ENCODE results near the gene CALU.
A peak's percentile ranks its signal among the peaks of the same experiment; 100 is the strongest.

The CALU gene
- total RNA-seq = 46.4 to 63.6 (median 54.0) reads per million in 4 experiments

DNA sequence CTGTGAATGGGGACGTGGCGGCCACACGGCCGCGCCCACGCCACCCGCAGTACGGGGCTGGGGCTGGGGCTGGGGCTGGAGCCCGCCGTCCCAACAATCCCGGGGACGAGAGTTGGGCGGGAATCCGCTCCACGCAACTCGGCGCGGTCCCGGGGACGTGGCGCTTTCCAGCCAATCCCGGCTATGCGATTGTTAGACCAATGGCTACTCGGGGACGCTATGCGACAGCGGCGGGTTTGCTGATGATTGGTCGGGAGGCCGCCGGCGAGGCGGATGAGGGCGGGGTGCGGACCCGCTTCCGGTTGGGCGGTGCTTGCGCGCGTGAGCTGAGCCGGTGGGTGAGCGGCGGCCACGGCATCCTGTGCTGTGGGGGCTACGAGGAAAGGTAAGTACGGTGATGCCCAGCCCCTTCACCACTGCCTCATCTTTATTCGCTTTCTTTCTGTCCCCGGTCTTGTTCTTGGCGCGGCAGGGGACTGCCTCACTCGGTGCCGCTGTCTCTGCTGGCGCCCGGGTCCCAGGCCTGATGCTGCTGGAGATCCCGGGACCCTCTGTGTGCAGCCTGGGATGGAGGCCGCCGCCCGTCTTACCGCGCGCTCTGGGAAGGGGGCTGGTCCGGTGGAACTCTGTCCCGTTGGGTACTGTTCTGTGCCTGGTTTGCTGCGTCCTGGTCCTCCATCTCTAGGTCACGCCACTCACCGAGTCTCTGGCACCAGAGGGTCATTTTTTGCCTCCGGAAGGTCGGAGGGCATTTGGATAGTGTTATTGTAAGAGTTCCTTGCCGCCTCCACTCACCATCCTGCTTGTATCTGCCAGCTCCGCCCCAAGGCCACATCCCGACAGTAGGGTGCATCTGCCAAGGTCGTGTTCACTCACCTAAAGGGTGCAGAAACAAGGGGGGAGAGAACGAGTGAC, at the start of gene CALU:
TSS of gene CALU (plus strand) at position 312 of the 915 bp plus-strand sequence. CDS start 9,225 bp downstream, outside the sequence.
- DNase-seq = peak; percentile 91

DNA sequence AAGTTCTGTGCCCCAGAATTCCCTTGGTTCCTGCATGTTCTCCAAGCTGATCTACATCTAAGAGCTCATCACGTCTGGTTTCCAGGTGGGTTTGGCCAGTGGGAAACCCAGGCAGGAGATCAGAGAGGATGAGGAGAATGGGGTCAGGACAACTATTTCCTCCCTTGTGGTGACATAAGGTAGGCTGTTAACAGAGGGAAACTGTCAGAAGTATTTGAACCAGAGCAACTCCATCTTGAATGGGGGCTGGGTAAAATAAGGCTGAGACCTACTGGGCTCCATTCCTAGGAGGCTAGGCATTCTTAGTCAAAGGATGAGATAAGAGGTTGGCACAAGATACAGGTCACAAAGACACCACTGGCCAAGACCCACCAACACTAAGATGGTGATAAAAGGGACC, 47.9 kb upstream of the CALU start:
- no peak for DNase-seq

DNA sequence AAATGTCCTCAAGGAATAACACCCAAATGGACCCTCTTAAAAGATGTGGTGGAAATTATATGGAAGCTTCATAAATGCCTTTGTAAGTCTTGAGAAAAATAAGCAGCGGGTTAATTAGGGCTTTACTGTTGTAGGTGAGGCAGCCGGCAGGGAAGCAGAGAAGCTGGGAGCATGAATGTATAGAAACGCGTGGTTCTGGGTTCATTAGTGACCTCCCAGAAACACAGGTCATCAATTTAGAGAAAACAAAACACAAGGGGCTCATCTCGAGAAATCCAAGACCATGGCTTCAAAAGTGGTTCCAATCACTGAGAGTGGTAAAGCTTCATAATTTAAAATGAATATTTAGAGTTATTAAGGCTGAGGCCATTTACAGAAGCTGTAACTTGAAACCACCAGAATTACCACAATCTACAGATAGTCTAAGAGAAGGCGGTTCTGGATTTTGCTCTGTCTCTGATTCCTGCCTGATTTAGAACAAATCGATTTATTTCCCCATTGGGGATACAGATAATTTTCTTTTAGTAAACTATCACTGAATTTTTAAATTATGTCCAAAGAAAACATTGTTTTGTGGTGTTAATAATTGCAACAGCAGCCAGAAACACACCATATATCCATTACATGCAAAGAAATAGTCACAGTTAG, 46.4 kb upstream of the CALU start:
- no peak for DNase-seq

DNA sequence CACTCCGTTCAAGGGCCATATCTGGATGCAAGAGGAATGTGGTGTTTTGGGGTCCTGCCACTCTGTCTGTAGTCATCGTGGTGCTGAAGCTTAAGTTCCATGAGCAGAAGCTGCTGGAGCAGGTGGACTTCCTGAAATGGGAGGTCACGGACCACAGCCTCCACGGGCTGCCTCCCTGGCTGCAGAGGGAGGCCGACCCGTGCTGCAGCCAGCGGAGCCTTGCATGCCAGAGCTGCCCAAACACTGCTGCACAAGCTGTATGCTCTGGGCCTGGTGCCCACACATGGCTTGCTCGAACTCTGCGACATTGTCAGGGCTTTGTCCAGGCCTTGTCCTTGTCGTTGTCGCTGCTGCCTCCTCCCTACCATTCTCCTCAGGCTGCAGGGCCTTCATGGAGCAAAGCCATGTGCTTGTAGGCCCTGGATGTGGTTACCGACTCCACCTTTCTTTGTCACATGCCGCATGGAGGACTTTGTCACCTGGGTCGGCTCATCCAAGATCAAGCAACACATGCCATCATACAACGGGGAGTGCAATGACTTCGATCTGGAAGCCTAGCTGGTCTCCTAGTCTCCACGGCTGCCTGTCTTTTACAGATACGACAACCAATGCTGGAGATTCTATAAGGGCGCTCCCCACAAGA, 45.7 kb upstream of the CALU start:
- no peak for DNase-seq

DNA sequence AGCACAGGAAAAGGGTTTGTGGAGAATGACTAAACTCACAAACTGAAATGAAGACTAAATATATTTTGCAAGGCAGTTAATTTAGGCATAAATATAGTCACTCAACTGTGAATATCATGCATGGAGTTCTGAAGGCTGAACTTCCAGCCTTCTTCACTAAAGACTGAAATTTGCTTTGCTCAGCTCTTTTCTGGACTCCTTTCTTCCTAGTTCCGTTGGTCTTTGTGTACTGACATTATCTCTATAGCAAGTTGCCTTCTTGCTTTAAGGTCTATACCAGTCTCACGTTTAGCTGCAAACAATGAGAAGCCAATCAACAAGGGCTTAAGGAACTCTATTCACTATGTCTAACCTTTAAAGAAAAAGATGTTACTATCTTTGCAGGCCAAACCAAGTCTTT, 44.4 kb upstream of the CALU start:
- no peak for DNase-seq

DNA sequence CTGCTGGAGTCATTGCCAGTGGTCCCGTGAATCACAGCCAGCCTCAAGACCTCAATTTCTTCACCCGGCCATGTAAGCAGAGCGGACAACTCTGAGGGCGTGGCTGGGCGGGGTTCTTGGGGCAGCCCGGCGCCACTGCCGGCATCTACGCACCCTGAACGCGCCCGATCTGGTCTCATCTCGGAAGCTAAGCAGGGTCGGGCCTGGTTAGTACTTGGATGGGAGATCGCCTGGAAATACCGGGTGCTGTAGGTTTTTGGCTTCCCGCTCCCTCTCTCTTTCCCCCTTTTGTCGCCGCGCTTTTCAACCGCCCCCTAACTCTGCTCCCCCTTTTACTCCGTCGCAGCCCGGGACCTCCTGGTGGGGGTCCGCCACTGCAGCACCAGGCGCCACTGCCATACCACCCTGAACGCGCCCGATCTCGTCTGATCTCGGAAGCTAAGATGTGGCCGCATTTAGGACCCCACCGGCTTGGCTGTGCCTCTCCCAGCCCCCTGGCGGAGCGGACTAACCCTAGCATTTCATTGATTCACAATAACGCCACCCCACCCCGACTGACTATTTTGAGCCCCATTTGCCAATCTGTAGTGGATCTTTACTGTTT, 41.8 kb upstream of the CALU start:
- DNase-seq = peak; percentile 23

DNA sequence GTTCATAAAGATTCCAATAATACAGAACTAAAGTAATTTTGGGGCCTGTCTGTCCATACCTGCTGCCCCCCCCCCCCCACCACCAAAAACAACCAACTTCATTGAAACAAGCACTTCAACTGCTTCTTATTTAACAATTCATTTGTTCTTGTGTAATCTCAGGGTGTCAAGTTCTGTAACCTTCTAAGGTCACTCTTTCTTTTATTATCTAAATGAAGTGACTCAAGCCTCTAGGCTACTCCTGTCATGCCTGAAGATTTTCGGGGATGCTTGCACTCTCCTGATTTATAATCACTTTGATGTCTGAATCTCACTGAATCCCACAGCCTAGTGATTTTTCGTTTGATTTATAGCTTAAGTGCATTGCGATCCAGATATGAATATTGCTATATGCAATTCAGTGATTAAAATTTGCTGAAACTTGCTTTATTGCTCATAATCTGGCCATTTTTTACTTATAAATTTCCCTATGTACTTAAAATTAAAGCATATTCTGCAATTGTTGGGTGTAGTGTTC, 39.9 kb upstream of the CALU start:
- no peak for DNase-seq

DNA sequence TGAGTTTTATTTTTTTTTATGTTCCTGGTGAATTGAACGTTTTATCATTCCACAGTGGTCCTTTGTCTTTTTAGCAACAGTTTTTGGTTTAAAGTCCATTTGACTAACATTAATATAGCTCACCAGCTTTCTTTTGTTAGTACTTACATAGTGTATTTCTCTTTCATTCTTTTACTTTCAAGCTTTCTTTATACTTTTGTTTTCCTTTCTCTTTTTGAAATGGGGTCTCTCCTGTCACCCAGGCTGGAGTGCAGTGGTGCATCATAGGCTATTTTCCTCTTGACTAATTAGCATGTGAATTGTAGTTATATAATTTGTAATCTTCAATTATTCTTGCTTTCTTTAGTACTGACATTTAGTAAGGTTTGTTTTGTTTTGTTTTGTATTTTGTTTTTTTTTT, 39.3 kb upstream of the CALU start:
- no peak for DNase-seq

DNA sequence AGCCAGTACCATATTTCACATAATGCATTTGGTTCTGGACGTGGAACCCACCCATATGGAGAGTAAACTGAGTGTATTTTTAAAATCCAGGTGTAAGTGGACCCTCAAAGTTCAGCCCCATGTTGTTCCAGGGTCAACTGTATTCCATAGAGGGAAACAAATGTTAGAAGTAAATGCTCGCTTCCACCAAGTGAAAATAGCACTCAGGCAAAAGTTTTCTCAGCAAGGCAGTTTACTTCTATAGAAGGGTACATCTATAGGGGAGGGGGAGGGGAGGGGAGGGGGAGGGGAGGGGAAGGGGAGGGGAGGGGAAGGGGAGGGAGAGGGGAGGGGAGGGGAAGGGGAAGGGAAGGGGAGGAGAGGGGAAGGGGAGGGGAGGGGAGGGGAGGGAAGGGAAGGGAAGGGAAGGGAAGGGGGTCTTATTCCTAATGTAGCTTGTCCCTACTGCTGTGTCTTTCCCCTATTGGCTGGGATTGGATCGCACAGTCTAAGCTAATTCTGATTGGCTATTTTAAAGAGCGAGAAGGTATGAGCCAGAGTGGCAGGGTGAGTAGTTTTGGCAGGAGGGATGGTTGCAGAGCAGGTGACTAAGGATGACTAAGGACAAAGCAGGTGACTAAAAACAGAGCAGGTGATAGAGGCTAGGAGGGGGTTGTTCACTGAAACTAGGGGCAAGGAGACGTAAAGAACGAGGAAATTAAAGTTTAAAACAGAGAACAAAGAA, 37.9 kb upstream of the CALU start:
- DNase-seq = no peak

DNA sequence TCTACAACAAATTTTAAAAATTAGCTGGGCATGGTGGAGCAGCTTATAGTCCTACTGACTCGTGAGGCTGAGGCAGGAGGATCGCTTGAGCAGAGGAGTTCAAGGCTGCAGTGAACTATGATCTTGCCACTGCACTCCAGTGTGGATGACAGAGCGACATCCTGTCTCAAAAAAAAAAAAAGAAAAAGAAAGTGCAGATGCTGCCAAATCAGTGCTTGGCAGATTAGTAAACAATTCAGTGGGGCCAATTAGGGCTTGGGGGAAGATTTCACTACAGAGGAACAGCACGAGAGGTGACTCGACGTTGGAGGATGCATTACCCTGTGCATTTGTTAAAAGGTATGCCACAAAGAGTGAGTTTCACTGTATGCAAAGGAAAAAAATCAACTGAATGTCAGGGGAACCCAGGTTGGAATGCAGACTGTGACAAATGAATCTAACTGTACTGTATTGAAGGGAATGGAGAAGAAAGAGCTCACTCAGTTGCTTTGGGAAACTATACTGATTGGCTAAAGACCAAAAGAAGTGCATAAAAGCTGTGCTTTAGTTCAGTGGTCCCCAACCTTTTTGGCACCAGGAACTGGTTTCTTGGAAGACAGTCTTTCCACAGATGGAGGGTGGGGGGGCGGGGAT, 35.4 kb upstream of the CALU start:
- no peak for DNase-seq

DNA sequence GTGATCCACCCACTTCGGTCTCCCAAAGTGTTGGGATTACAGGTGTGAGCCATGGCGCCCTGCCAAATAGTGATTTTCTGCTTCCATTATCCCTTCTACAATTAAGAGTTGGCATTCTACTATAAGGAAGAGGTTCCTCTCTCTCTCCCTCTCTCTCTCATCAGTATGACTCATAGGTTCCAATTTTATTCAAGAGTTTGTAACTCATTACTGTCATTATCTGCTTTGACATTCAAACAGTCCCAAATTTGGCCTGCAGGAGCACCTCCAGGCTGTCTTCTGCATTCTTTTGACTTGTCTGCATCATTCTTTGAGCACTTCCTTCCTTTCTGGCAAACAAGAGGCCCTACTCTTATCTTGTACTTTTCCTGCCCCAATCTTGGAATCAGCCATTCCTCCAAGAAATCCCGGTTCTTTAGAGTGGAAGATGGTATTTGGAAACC, 33.2 kb upstream of the CALU start:
- DNase-seq = no peak

DNA sequence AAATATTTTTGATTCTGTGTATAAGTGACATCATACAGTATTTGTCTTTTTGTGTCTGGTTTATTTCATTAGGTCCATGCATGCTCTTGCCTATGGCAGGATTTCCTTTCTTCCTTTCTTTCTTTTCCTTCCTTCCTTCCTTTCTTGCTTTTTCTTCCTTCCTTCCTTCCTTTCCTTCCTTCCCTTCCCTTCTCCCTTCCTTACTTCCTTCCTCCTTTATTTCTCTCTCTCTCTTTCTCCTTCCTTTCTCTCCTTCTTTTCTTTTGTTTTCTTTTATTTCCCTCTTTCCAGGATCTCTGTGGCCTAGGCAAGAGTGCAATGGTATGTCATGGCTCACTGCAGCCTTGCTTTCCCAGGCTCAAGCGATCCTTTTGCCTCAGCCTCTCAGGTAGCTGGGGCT, 31.4 kb upstream of the CALU start:
- DNase-seq = no peak

DNA sequence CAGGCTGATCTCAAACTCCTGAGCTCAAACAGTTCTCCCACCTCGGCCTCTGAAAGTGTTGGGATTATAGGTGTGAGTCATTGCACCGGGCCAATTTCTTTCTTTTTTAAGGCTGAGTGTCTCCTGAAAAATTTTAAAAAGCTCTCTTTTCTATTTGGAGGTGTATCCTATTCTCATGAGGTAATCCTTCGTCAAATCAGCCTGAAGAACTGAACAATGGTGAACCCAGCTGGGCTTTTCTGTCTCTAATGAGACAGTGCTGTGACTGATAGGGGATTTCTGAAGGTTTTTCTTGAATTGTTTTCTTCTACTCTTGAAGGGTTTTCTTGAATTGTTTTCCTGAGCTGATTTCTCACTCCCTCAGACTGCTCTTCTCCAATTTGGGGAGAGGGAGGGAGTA, 30.9 kb upstream of the CALU start:
- DNase-seq = no peak

DNA sequence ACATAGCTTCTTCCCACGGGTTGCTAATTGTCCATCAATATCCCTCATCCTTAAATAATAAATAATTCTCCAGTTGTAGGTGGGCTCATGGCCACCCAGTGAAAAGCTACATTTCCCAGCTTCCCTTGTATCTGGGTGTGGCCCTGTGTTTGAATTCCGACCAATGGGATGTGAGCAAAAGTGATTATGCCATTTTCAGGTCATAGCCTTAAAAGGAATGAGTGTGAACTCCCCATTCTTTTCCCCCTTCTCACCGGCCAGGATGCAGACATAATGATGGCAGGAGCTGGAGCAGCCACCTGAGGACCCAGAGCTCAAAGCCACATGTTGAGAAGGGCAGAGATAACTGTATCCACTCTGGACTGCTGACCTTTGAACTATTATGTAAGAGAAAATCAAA, 30.3 kb upstream of the CALU start:
- DNase-seq = no peak

DNA sequence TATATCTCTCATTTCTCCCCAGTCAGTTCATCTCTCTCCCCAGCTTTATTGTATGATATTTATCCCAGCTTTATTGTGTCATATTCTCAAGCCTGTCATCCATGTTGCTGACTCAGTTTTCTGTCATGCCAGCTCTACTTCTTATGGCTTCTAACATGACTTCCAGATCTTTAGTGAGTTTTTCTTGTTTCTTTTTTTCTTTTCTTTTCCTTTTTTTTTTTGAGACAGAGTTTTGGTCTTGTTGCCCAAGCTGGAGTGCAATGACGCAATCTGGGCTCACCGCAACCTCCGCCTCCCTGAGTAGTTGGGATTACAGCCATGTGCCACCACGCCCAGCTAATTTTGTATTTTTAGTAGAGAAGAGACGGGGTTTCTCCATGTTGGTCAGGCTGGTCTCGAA, 28.7 kb upstream of the CALU start:
- no peak for DNase-seq

DNA sequence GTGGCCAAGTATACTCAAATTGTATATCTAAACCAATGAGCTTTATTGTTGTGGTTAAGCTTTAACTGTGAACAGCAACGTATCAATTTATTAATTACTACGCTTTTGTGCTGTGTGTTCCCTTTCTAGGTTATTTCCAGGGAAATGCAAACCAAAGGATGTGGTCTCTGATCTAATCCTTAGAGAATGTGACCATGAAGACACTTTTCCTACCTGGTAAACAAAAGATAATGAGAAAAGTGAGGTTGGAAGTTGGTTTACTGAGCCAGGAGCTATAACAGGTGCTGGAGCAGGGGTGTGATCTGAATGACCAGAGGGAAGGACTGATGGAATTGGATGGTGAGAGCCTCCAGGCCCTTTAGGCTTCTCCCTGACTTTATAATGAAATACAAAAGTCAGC, 25.4 kb upstream of the CALU start:
- DNase-seq = no peak

DNA sequence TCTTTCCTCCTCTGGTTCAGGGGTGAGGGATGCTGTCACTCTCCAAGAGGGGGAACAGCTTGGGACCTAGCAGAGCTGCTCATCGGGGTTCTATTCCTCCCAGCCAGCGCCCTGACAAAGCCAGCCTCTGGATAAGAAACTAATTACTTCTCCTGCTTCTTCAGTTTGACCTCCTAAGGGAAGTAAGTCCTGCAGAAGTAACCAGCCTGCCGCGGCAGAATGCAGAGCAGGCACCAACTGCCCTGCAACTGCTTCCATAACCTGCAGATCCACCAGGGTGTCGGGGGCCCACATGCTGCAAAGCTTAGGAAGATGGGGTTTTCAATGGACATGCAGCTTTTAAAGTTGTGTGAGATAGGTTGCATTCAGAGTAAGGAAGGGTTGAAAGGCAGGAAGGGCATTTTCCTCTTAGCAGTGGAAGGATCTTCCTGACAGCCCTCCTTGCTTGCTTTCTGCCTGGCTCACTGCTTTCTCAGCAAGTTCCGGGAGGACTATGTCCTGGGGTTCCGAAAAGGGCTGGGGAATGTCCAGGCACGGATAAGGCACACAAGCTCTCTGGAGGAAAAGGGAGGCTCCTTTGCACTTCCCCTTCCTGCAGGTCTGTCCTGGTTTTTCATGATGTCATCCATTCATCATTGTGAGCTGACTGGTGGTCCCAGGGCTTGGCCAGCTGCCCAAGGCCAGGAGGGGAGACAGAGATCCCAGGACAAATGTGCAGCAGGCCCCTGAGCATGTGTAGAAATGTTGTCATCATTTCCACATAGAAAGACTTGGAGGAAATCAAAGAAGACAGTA, 24.3 kb upstream of the CALU start:
- no peak for DNase-seq

DNA sequence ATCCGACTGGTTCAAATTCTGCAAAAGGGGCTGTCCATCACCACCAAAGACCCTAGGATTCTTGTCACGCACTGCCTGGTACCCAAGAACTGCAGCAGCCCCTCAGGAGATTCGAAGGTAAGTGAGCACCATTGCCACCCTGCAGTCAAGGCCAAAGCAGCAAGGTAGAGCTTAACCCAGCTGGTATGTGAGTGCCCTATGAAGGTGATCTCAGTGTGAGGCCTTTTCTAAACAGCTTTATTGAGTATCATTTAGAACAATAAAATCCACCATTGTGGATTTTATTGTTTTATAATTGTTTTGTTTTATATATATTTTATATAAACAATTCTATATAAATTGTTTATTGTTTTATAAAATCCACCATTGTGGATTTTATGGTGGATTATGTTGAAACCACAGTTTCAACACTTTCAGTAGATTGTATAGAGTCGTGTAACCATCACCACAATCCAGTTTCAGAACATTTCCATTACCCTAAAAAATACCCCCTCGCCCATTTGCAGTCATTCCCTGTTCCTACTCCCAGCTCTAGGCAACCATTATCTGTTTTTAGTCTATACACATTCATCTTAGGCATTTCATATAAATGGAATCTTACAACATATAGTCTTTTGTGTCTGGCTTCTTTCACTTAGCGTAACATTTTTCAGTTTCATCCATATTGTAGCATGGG, 20.1 kb upstream of the CALU start:
- DNase-seq = no peak

DNA sequence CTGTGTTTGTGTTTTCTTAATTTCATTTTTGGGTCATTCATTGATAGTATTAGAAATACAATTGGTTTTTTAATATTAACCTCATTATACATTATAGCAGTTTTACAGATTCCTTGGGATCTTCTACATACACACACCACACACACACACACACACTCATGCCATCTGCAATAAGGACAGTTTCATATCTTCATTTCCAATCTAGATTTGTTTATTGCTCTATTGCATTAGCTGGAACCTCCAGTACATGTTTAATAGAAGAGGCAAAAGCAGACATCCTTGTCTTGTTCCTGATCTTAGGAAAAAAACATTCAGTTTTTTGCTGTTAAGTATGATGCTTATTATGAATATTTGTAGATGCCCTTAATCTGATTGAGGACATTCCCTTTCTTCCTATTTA, 17.8 kb upstream of the CALU start:
- no peak for DNase-seq

DNA sequence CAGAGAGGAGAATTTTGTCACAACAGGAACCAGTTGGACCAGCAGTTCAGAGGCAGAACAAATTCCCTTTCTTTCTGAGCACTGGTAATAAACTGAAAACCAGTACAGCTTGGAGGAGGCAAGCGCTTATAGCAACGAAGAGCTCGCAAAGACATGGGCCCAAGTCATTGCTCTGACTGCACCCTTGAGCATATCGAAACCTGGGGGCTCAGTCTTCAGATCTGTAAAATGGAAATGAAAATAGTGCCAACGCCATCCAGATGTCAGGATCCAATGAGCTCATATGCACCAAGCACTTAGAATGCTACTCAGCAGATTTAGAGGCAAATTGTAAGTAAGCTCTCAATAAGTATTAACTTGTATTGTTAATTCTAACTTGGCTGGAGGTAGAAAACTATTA, 14.4 kb upstream of the CALU start:
- no peak for DNase-seq
